GM12874 (cell line): ENCODE measurements around the gene DNAH7.

Source experiments
- TF ChIP-seq, protein P1 (sequence below): IDR thresholded peaks from 2 replicates; pipeline ENCODE4 v1.5.1; 2011; ENCODE audit warnings: low read depth, mild to moderate bottlenecking, control low read depth, low read length, moderate library complexity; ENCODE audit not compliant: insufficient read depth

DNAH7 gene

DNA sequence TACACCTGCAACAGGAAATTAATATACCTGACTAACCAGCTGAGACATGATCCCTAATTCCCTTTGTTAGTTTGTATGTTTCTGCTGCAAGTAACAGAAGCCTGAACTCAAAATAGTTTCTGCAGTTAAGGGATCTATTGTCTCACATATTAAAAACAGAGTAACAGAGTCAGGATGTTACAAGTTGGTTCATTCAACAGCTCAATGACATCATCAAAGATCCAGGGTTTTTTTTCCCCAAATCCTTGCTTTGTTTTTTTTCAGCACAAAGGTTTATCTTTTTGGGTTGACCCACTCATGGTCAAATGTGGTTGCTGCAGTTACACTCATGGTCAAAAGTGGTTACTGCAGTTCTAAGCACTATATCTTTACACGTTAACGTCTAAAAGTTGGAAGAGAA is 35.0 kb upstream of the DNAH7 start:
- TF ChIP-seq, protein P1, sequence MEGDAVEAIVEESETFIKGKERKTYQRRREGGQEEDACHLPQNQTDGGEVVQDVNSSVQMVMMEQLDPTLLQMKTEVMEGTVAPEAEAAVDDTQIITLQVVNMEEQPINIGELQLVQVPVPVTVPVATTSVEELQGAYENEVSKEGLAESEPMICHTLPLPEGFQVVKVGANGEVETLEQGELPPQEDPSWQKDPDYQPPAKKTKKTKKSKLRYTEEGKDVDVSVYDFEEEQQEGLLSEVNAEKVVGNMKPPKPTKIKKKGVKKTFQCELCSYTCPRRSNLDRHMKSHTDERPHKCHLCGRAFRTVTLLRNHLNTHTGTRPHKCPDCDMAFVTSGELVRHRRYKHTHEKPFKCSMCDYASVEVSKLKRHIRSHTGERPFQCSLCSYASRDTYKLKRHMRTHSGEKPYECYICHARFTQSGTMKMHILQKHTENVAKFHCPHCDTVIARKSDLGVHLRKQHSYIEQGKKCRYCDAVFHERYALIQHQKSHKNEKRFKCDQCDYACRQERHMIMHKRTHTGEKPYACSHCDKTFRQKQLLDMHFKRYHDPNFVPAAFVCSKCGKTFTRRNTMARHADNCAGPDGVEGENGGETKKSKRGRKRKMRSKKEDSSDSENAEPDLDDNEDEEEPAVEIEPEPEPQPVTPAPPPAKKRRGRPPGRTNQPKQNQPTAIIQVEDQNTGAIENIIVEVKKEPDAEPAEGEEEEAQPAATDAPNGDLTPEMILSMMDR = no peak

DNA sequence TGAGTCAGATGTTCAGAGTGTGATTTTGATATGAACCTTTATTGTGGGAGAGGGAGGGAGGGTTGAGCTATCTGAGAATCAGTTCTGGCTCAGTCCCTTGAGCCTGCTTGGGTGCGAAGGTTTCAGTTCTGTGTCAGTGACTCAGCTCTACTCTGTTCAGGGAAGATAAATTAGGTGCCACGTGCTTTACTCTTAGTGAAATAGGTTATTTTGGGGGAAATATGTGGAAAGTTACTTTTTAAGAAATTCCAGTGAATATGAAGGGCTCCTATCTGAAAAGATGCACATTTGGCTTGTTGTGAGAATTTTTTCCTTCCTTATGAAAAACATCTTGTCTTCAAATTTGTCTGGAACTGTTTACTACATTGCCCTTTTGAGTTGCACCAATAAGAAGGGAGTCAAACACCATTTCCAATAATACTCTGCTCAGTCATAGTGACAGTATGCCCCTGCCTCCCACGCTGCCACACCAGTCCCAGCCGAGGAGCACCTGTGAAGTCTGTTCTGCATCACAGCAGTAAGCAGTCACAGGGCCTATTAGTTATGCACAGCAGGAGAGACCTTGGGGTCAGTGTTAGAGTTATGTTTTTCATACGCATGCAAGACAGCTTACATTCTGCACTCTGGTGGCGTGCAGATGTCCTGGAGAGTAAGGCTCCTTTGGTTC is 32.8 kb upstream of the DNAH7 start:
- TF ChIP-seq, protein P1 = no peak

DNA sequence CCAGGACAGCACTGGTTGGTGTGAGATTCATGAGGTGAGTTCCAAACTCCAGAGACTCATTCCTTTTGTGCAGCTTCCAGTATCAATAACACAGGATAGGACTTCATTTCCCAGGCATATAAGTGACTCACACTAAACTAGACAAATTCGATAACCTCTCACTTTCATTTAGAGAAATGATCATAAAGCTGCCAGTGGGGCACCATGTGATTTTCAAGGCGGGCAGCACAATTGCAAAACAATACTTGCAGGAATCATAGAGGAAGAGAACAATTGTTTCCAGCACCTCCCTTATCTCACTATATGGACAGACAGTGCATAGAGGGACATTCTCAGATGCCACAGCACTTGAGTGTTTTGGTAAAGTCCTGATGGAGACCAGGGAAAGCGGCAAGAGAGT is 31.3 kb upstream of the DNAH7 start:
- TF ChIP-seq, protein P1 = no peak

DNA sequence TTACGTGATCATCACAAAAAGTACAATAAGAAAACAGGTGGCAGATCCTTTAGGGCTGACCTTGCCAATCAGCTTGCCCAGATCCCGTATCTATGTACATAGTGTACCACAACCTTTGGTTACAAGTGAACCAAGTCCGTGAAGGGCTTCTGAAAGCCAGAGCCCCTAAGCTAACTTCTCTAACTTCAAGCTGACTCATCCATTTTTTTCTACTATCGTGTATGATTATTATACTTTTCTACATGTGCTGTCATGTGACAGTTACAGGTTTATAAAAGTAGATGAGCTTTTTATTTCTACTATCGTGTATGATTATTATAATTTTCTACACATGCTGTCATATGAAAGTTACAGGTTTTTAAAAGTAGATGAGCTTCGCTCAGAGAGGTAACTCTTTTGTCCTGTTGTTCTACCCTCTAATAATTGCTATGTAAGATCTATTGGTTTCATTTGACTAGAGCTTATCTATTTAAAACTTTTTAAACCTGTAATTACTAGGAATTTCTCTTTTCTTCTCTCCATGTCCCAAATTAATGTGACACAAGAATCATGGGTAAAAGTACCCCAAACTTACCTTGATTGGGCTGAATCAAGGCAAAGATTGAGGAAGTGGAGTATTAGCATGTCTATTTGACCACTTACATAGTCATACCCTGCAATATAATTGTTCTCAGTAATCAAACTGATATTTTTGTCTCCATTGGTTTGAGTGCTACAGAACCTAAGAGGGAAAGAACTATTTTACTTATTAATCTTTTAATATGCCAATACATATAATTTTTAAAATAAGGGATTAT is 29.4 kb upstream of the DNAH7 start:
- TF ChIP-seq, protein P1 = no peak

DNA sequence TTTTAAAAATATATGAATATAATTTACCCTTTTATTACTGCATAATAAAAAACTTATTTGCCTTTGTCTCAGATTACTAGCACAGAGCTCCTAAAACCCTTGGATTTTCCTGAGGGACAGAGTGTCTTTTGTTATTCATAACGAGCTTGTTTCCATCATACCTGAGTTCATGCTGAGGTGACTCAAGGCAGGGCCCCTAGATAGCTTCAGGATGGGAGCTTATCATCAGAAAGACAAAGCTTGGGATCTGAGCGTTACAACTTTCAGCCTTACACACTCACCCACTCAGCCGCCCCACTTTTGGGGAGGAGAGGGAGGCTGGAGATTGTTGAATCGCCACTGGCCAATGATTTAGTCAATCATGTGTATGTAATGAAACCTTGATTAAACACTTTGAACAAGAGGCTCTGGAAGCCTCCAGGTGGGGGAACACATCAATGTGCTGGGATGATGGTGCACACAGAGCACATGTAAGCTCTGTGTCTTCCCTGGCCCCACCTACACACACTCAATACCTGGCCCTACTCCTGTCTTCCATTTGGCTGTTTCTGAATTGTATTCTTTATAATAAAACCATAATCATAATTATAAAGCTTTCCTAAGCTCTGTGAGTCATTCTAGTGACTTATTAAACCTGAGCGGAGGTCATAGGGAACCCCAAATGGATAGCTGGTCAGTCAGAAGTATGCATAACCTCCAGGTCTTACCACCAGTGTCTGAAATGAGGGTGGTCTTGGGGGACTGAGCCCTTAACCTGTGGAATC is 28.5 kb upstream of the DNAH7 start:
- TF ChIP-seq, protein P1 = no peak

DNA sequence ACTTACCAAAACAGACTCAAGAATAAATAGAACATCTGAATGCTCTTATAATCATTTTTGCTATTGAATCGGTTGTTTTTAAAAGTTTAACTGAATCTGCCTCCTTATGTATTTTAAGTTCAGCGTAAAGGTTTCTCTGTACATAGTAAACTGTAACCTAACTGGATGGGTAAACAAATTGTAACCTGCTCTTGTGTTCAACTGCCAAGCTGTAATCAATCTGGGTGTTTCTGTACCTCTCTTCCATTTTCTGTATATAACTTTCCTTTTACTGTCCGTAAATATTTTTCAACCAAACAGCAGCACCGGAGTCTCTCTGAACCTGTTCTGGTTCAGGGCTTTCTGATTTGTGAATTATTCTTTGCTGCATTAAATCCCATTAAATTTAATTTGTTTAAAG is 27.6 kb upstream of the DNAH7 start:
- TF ChIP-seq, protein P1 = no peak

DNA sequence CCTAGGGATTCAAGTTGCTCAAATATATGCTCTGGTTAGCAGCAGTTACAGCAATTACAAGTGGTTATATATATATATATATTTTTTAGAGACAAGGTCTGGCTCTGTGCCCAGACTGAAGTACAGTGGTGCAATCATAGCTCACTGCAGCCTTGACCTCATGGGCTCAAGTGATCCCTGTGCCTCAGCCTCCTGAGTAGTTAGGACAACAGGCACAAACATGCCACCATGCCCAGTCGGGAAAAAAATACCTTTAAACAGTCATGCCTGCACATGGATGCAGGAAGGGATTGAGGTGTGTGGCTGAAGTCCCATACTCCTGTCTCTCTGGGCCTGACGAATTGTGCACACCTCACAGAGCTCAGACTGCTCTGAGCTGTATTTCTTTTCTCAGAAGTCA is 19.6 kb upstream of the DNAH7 start:
- TF ChIP-seq, protein P1 = no peak
